ENCODE data around the gene CACTIN. TPM values are rescaled to one million over a fixed set of nuclear protein-coding genes. Genes with fewer than 3 reads are reported as not detected.

Gene CACTIN
- total RNA-seq, 1 donor from 2014 or later: 43.9 TPM

- no peak for DNase-seq (ENCODE audit: low spot score, unreplicated experiment)
- Mint-ChIP-seq H3K9me3 (ENCODE audit: low read depth) (no peaks in the 10 kb centered on the region), H3K4me3 (ENCODE audit: low read depth) (no peak overlapping the region), H3K27me3 (peaks cover 14% of the 10 kb centered on the region), H3K27ac (no peak overlapping the region), H3K4me1 (ENCODE audit: low read depth) (no peaks in the 10 kb centered on the region), H3K36me3 (ENCODE audit: insufficient read depth) (peaks cover 3% of the 10 kb centered on the region)
- TF ChIP-seq, protein P1, sequence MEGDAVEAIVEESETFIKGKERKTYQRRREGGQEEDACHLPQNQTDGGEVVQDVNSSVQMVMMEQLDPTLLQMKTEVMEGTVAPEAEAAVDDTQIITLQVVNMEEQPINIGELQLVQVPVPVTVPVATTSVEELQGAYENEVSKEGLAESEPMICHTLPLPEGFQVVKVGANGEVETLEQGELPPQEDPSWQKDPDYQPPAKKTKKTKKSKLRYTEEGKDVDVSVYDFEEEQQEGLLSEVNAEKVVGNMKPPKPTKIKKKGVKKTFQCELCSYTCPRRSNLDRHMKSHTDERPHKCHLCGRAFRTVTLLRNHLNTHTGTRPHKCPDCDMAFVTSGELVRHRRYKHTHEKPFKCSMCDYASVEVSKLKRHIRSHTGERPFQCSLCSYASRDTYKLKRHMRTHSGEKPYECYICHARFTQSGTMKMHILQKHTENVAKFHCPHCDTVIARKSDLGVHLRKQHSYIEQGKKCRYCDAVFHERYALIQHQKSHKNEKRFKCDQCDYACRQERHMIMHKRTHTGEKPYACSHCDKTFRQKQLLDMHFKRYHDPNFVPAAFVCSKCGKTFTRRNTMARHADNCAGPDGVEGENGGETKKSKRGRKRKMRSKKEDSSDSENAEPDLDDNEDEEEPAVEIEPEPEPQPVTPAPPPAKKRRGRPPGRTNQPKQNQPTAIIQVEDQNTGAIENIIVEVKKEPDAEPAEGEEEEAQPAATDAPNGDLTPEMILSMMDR (IDR thresholded peaks at IDR 0.05; ENCODE audit: unreplicated experiment): no peak
These were observed 18.4 kb downstream of the CACTIN start for GRCh38 chr19:3608079-3608641.

- DNase-seq (ENCODE audit: low spot score, unreplicated experiment): no peak
- no peaks in the 10 kb centered on the region for H3K9me3 Mint-ChIP-seq (ENCODE audit: low read depth)
- no peak overlapping the region for H3K27ac Mint-ChIP-seq
- H3K36me3 Mint-ChIP-seq (ENCODE audit: insufficient read depth): peaks cover 3% of the 10 kb centered on the region
- peaks cover 14% of the 10 kb centered on the region for H3K27me3 Mint-ChIP-seq
- no peaks in the 10 kb centered on the region for H3K4me1 Mint-ChIP-seq (ENCODE audit: low read depth)
- no peak overlapping the region for H3K4me3 Mint-ChIP-seq (ENCODE audit: low read depth)
- TF ChIP-seq, protein P1 (IDR thresholded peaks at IDR 0.05; ENCODE audit: unreplicated experiment): no peak
These were observed 19.1 kb downstream of the CACTIN start for GRCh38 chr19:3607303-3608078.

DNA sequence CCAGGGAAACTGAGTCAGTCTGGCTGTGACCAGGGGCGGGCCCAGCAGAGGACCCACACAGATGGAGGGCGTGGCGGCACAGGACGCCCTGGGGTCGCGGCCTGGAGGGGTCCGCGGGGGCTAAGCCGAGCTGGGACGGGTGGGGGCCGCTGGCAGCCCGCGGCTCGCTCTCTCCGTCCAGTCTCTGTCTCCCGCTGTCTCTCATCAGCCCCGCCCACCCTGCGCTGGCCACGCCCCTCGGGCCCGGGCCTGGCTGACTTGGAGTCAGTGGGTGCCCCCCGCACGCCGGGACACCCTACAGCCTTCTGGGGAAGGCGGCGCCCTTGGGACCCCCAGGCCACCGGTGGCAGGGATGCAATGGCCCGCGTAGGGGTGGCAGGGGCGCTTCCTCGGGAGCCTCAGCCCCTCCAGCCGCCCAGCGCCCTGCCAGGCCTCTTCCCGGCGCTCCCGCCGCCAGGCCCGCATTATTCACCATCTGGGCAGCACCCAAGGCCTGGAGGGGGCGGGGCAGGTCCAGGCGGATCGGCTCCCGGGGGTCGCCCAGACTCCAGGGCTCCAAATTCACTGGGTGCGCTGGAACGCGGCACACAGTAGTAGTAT, 19.8 kb downstream of the CACTIN start, which contains the start of gene TBXA2R:
Gene TBXA2R, minus strand, starts transcription at position 186 of the 600 bp plus-strand sequence. CDS start 6,241 bp downstream, outside the sequence.
- H3K4me1 Mint-ChIP-seq (ENCODE audit: low read depth): no peaks in the 10 kb centered on the region
- no peaks in the 10 kb centered on the region for H3K36me3 Mint-ChIP-seq (ENCODE audit: insufficient read depth)
- TF ChIP-seq, protein P1 (IDR thresholded peaks at IDR 0.05; ENCODE audit: unreplicated experiment): no peak
- no peak within 1 kb of the TSS for H3K4me3 Mint-ChIP-seq (ENCODE audit: low read depth)
- peaks cover 14% of the 10 kb centered on the region for H3K27me3 Mint-ChIP-seq
- no peaks in the 10 kb centered on the region for H3K9me3 Mint-ChIP-seq (ENCODE audit: low read depth)
- H3K27ac Mint-ChIP-seq: no peak within 1 kb of the TSS
- DNase-seq (ENCODE audit: low spot score, unreplicated experiment): no peak

- peaks cover 14% of the 10 kb centered on the region for H3K27me3 Mint-ChIP-seq
- no peak for DNase-seq (ENCODE audit: low spot score, unreplicated experiment)
- H3K36me3 Mint-ChIP-seq (ENCODE audit: insufficient read depth): no peaks in the 10 kb centered on the region
- TF ChIP-seq, protein P1 (IDR thresholded peaks at IDR 0.05; ENCODE audit: unreplicated experiment): no peak
- no peaks in the 10 kb centered on the region for H3K9me3 Mint-ChIP-seq (ENCODE audit: low read depth)
- no peak overlapping the region for H3K27ac Mint-ChIP-seq
- no peaks in the 10 kb centered on the region for H3K4me1 Mint-ChIP-seq (ENCODE audit: low read depth)
- H3K4me3 Mint-ChIP-seq (ENCODE audit: low read depth): no peak overlapping the region
These were observed 20.4 kb downstream of the CACTIN start for GRCh38 chr19:3606174-3606689.

- Mint-ChIP-seq H3K9me3 (ENCODE audit: low read depth) (no peaks in the 10 kb centered on the region), H3K36me3 (ENCODE audit: insufficient read depth) (no peaks in the 10 kb centered on the region), H3K27me3 (peaks cover 14% of the 10 kb centered on the region), H3K27ac (no peak overlapping the region), H3K4me1 (ENCODE audit: low read depth) (no peaks in the 10 kb centered on the region), H3K4me3 (ENCODE audit: low read depth) (no peak overlapping the region)
- no peak for DNase-seq (ENCODE audit: low spot score, unreplicated experiment)
- TF ChIP-seq, protein P1 (IDR thresholded peaks at IDR 0.05; ENCODE audit: unreplicated experiment): no peak
These were observed 20.8 kb downstream of the CACTIN start for GRCh38 chr19:3605770-3606169.

Data from progenitor cell of endocrine pancreas (in vitro differentiated cells).